SW480 (cell line): ENCODE data around the gene TBC1D20.
A peak's percentile ranks its signal among the peaks of the same experiment; 100 is the strongest.

ENCODE experiments used
- DNase-seq: peaks from one replicate; pipeline ENCODE4 v3.0.0-alpha.2; 2016; ENCODE audit warnings: low spot score

The TBC1D20 gene

GRCh38 chr20:418858-419365 lies 43.4 kb downstream of the TBC1D20 start:
- no peak for DNase-seq

GRCh38 chr20:417801-418342 lies 44.5 kb downstream of the TBC1D20 start:
- DNase-seq = no peak

GRCh38 chr20:416950-417800 lies 45.2 kb downstream of the TBC1D20 start:
- DNase-seq = no peak

GRCh38 chr20:415820-416322 lies 46.5 kb downstream of the TBC1D20 start:
- DNase-seq = no peak

GRCh38 chr20:414161-414560 lies 48.2 kb downstream of the TBC1D20 start:
- no peak for DNase-seq

GRCh38 chr20:412081-412480 lies 50.3 kb downstream of the TBC1D20 start:
- DNase-seq = no peak

- no peak for DNase-seq
Observed at GRCh38 chr20:409697-410559, 52.4 kb downstream of the TBC1D20 start.

- no peak for DNase-seq
Observed at GRCh38 chr20:408843-409696, 53.3 kb downstream of the TBC1D20 start.

GRCh38 chr20:407953-408842 lies 54.1 kb downstream of the TBC1D20 start, which contains the start of gene RBCK1:
Gene RBCK1, plus strand, starts transcription at chr20:408299. Its CDS starts 459 bp downstream, at chr20:408758.
- DNase-seq = peak; percentile 89

- DNase-seq = peak; percentile 90
Observed at GRCh38 chr20:407133-407952, 55.0 kb downstream of the TBC1D20 start.

GRCh38 chr20:406200-407132 lies 55.9 kb downstream of the TBC1D20 start:
- no peak for DNase-seq

- DNase-seq = no peak
Observed at GRCh38 chr20:404088-404487, 58.2 kb downstream of the TBC1D20 start.

- no peak for DNase-seq
Observed at GRCh38 chr20:403582-403957, 58.8 kb downstream of the TBC1D20 start.

- no peak for DNase-seq
Observed at GRCh38 chr20:402898-403581, 59.3 kb downstream of the TBC1D20 start.

GRCh38 chr20:402496-402885 lies 59.8 kb downstream of the TBC1D20 start:
- no peak for DNase-seq

- DNase-seq = peak; percentile 100
Observed at GRCh38 chr20:401682-402495, 60.4 kb downstream of the TBC1D20 start.
